Caco-2 (cell line): ENCODE data around the gene GK. TPM values are rescaled to one million over a fixed set of nuclear protein-coding genes. Genes with fewer than 3 reads are reported as not detected.

Experiments used
- BruUV-seq: library from RNA; stranded (reverse); fragments of 400-500 nt; replicated peaks from 2 replicates; lab custom pipeline; 2021; lab: Mats Ljungman, UMichigan
- CTCF ChIA-PET: fragments of 300-600 bp; sonication (Branson Sonifier 250); formaldehyde crosslinking; loops from one replicate; lab custom pipeline; 2022; ENCODE audit warnings: antibody characterized with exemption; lab: Charles Lee
- POLR2A ChIA-PET: fragments of 300-600 bp; sonication (Branson Sonifier 250); formaldehyde crosslinking; loops from one replicate; lab custom pipeline; 2022; ENCODE audit warnings: antibody characterized with exemption; lab: Charles Lee
- DNase-seq, 2 experiments: peaks; one replicate each; pipeline versions ENCODE4 v3.0.0 to v3.0.0-alpha.2; 2020 to 2022
- H3K27me3 ChIP-seq: replicated peaks from 2 replicates; pipeline ENCODE4 v1.6.0; 2011; ENCODE audit warnings: low read length; ENCODE audit not compliant: control insufficient read depth, insufficient read depth
- H3K36me3 ChIP-seq: 2 replicates; pipeline ENCODE4 v1.5.1; 2011; ENCODE audit warnings: low read length; ENCODE audit not compliant: control insufficient read depth, insufficient read depth
- H3K4me1 ChIP-seq: fragments of 250-450 bp; sonication (Bioruptor Pico); 2 replicates; pipeline ENCODE4 v1.5.1; 2020; ENCODE audit warnings: mild to moderate bottlenecking
- H3K4me3 ChIP-seq: 2 replicates; pipeline ENCODE4 v1.5.1; 2011; ENCODE audit warnings: low read depth, mild to moderate bottlenecking, control low read depth, low read length
- H3K9me3 ChIP-seq: fragments of 250-450 bp; sonication (Bioruptor Pico); 2 replicates; pipeline ENCODE4 v1.5.1; 2020; ENCODE audit warnings: mild to moderate bottlenecking, moderate library complexity
- H3K27ac Mint-ChIP-seq: one replicate; pipeline ENCODE4 v1.8.0; 2022; ENCODE audit warnings: mixed read lengths; ENCODE audit not compliant: unreplicated experiment
- H3K27me3 Mint-ChIP-seq: one replicate; pipeline ENCODE4 v1.8.0; 2022; ENCODE audit warnings: mixed read lengths; ENCODE audit not compliant: insufficient read depth, unreplicated experiment
- H3K36me3 Mint-ChIP-seq: one replicate; pipeline ENCODE4 v1.8.0; 2022; ENCODE audit warnings: mild to moderate bottlenecking, mixed read lengths; ENCODE audit not compliant: insufficient read depth, unreplicated experiment
- H3K4me1 Mint-ChIP-seq: one replicate; pipeline ENCODE4 v1.8.0; 2022; ENCODE audit warnings: low read depth, mixed read lengths; ENCODE audit not compliant: unreplicated experiment
- H3K4me3 Mint-ChIP-seq: one replicate; pipeline ENCODE4 v1.8.0; 2022; ENCODE audit warnings: mild to moderate bottlenecking, moderate library complexity, mixed read lengths; ENCODE audit not compliant: unreplicated experiment
- H3K9me3 Mint-ChIP-seq: one replicate; pipeline ENCODE4 v1.8.0; 2022; ENCODE audit warnings: mixed read lengths; ENCODE audit not compliant: unreplicated experiment
- CTCF ChIP-seq, 2 experiments: fragments of 200-600 bp in 1 of 2; IDR thresholded peaks; 1 replicate in 1 of 2; 2 replicates in 1 of 2; pipeline versions ENCODE4 v1.5.1 to v1.8.0; 2011 to 2022; ENCODE audit warnings: antibody characterized with exemption in 1 of 2, control low read depth in 1 of 2, inconsistent platforms in 1 of 2, low read depth in 1 of 2, low read length in 1 of 2, mild to moderate bottlenecking in 1 of 2, moderate library complexity in 1 of 2; ENCODE audit not compliant: insufficient read depth in 1 of 2, severe bottlenecking in 1 of 2, unreplicated experiment in 1 of 2
- intact Hi-C: fragments of 100-400 bp; cut with micrococcal nuclease; formaldehyde crosslinking; loops from one replicate; pipeline ENCODE4 v1.10.0; 2022; ENCODE audit not compliant: unreplicated experiment
- total RNA-seq: library from RNA; stranded (reverse); gene quantifications from 2 replicates; pipeline ENCODE4 v1.2.3, GENCODE V29; 2022

GK gene
- total RNA-seq, 1 experiment from 2014 or later, result 6.5 TPM

DNA sequence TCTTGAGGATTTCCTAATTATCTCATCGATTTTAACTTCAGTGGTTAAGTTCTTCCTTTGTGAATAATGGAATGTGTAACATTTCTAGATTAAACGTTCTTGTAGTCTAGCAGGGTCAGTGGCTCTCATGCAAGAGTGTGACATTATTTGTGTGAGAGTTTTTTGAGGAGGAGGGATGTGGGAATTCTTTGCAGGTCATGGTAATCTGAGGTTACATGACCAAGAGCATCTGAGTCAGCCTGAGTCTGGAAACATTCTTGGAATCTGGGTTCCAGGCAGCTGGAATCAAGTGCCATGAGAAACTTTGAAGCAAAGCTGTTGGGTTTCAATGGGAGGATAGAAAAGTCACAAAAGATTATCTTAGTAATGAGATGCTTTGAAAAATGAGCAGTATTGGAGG, 49.5 kb downstream of the GK start:
- no peak overlapping the region for H3K27ac Mint-ChIP-seq
- TF ChIP-seq CTCF (IDR thresholded peaks at IDR 0.05; ENCODE audit: insufficient read depth in 1 of 2, low read depth in 1 of 2, low read length in 1 of 2, severe bottlenecking in 1 of 2, unreplicated experiment in 1 of 2), result no peak
- POLR2A ChIA-PET, result no interaction called here

DNA sequence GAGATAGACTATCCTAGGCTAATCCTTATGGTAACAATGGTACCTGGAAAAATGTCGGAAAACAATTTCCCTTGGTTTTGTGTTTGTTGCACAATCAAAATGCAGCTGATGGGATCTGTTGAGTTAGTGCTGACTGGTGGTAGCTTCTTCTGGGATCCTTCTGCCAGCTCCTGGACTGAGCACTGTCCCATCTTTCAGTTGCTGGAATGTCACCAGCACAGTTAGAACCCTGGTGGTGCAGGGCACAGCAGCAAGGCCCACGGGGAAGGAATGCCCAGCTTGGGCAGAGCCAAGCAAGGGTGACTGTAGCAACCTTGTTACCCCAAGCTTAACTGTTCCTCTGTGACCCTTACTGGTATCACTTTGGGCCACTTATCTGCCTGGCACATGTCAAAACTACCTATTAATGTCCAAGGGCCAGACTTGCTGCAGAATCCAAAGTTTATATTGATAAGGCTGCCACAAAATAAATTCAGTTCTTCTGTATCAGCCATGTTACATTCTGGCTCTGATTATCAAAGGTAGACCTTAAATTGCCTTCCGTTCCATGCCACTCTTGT, 53.1 kb downstream of the GK start:
- Mint-ChIP-seq H3K4me3 (no peak overlapping the region), H3K27me3 (no peaks in the 10 kb centered on the region), H3K36me3 (no peaks in the 10 kb centered on the region), H3K4me1 (no peaks in the 10 kb centered on the region), H3K9me3 (no peaks in the 10 kb centered on the region), H3K27ac (no peak overlapping the region)
- DNase-seq, result no peak
- ChIA-PET POLR2A (no interaction called here), CTCF (no interaction called here)
- Histone ChIP-seq H3K4me3 (no peak overlapping the region), H3K4me1 (no peaks in the 10 kb centered on the region), H3K9me3 (no peaks in the 10 kb centered on the region), H3K36me3 (no peaks in the 10 kb centered on the region), H3K27me3 (no peaks in the 10 kb centered on the region)
- TF ChIP-seq CTCF (IDR thresholded peaks at IDR 0.05; ENCODE audit: insufficient read depth in 1 of 2, low read depth in 1 of 2, low read length in 1 of 2, severe bottlenecking in 1 of 2, unreplicated experiment in 1 of 2), result no peak
- no TSS peak for BruUV-seq
- intact Hi-C loops, result no loop called here

More for the DNA sequence above, 49.5 kb downstream of the GK start:
- Histone ChIP-seq H3K9me3 (no peaks in the 10 kb centered on the region), H3K4me3 (no peak overlapping the region), H3K4me1 (no peaks in the 10 kb centered on the region), H3K27me3 (no peaks in the 10 kb centered on the region), H3K36me3 (no peaks in the 10 kb centered on the region)
- DNase-seq, result no peak
- BruUV-seq, result no TSS peak
- intact Hi-C loops, result no loop called here
- no peaks in the 10 kb centered on the region for H3K36me3 Mint-ChIP-seq
- CTCF ChIA-PET, result no interaction called here
- no peaks in the 10 kb centered on the region for H3K4me1 Mint-ChIP-seq
- H3K9me3 Mint-ChIP-seq, result no peaks in the 10 kb centered on the region
- H3K4me3 Mint-ChIP-seq, result no peak overlapping the region
- H3K27me3 Mint-ChIP-seq, result no peaks in the 10 kb centered on the region

- no peak overlapping the region for H3K27ac Mint-ChIP-seq
- H3K9me3 Mint-ChIP-seq, result no peaks in the 10 kb centered on the region
- no peak overlapping the region for H3K4me3 ChIP-seq
- intact Hi-C loops, result no loop called here
- no peaks in the 10 kb centered on the region for H3K4me1 Mint-ChIP-seq
- POLR2A ChIA-PET, result no interaction called here
- no peaks in the 10 kb centered on the region for H3K36me3 Mint-ChIP-seq
- H3K4me3 Mint-ChIP-seq, result no peak overlapping the region
- no peaks in the 10 kb centered on the region for H3K27me3 Mint-ChIP-seq
- TF ChIP-seq CTCF (IDR thresholded peaks at IDR 0.05; ENCODE audit: insufficient read depth in 1 of 2, low read depth in 1 of 2, low read length in 1 of 2, severe bottlenecking in 1 of 2, unreplicated experiment in 1 of 2), result no peak
- CTCF ChIA-PET, result no interaction called here
- no peaks in the 10 kb centered on the region for H3K36me3 ChIP-seq
- no peaks in the 10 kb centered on the region for H3K4me1 ChIP-seq
- no peak for DNase-seq
- BruUV-seq, result no TSS peak
- no peaks in the 10 kb centered on the region for H3K9me3 ChIP-seq
- H3K27me3 ChIP-seq, result no peaks in the 10 kb centered on the region
Measured at GRCh38 chrX:30712214-30712613, 59.0 kb downstream of the GK start.
